ENCODE measurements around the gene GPX2.
"Not testable (repeated sequence)": the region's sequence is repeated elsewhere in the genome, so short reads cannot be mapped to it uniquely, and the experiment has no call there.

The GPX2 gene

DNA sequence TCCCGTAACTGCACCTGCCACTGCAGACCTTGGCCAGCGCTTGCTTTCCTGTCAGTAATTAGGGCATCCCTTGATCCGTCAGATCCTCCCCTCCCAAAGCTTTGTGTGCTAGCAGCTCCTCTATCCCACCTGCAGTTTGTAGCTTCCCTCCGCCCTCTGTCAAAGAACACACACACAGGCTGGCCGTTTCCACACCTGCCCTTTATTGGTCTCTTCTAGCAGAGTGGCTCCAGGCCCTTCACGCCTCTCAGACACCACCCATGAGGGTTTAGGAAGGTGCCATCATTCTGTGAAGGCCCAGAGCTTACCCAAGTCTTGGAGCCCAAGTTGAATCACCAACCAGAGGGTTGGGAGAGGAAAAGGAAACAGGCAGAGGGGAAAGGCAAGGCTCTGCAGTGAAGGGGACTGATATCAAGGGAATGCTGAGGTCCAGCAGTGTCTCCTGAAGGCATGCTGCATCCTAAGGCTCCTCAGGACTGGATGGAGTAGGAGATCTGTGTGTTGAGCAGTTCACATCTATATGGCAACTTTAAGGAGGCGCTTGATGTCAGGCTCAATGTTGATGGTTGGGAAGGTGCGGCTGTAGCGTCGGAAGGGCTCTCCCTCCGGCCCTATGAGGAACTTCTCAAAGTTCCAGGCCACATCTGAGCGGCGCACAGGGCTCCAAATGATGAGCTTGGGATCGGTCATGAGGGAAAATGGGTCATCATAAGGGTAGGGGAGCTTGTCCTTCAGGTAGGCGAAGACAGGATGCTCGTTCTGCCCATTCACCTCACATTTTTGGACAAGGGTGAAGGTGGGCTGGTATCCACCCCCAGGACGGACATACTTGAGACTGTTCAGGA, 3.4 kb downstream of the GPX2 start:
- DNase-seq, result no peak

DNA sequence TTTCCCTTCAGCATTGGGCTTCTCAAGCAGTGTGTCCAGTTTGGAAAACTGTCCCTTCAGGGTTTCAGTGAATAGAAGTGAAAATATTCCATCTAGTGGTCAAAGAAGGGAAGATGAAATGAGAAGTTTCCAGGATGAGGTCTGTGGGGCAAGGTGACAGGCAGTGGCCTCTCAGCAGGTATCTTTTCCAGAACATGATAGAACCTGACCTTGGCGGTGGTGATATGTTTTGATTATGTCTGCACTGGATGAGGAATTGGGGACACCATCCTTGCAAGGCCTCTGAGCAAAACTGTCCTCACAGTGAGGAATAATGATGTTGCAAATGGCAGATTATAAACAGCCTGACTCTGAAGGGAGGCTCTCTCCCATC, 4.7 kb downstream of the GPX2 start:
- DNase-seq, result no peak

DNA sequence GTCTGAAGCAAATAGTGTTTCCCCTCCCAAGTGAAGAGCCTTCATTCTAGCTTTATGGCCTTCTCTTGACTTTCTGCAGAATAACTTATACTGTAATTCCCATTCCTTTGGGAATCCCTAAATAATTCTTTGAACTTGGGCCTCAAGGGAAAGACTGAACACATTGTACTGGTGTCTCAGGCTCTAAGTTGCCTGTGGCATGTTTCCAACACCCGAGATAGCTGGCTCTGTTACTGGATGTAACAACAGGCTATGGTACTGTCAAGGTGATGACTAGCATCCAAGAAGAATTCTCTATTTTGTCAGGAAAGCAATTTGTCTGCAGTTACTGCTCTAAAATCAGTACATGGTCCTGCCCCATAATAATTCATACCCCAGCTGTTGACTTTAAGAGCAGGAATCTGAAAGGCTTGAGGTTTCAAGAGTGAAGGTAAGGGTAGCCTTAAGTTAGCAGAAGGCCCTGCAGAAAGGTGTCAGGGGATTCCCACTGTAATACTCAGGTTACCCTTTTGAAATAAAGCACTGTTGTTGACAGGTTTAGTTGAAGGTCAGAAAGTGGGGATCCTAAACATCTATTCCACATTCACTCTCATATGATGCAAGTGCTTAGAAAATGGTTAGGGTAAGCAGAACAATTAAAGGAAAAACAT, 5.2 kb downstream of the GPX2 start:
- no peak for DNase-seq

DNA sequence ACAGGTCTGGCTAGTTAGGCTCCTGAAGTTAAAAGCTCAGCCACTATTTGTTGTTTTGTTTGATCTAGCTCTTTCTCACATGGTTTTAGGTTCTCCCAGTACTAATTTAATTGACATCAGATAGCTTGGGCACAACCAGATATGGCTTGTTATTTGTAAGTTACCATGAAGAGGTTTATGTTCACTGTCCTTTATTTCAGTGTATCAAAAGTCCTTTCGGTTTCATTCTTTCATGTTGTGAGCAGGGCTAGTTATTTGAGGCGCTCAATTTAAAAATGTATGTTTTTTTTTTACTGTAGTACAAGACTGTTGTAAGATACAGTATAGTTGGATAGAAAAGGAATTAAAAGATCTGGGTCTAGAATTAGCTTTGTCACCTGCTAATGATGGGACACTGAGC, 7.0 kb downstream of the GPX2 start:
- no peak for DNase-seq

DNA sequence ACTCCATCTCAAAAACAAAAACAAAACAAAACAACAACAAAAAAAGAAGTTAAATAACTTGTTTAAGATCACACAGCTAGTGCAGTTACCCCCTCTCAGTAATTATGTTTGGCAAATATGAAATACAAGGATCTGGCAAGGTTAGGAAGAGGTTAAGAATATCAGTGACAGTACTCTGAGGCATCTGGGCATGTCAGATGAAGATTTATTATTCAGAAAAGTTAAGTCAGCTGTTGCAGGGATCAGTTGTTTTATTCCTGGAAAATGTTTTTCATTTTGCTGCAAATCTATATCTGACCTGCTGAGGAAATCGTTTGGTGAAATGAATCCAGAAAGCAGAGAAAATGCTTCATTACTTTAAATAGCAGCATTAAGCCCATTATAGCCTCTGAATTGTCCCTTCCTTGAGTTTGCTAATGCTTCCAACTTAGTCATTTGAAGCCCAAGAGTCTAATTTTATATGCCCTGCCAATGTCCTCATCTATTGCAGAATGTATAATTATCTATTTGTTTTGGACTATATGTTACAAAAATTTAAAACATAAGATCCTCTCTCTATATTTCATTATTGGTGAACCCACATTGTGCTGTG, 8.1 kb downstream of the GPX2 start:
- DNase-seq, result no peak

DNA sequence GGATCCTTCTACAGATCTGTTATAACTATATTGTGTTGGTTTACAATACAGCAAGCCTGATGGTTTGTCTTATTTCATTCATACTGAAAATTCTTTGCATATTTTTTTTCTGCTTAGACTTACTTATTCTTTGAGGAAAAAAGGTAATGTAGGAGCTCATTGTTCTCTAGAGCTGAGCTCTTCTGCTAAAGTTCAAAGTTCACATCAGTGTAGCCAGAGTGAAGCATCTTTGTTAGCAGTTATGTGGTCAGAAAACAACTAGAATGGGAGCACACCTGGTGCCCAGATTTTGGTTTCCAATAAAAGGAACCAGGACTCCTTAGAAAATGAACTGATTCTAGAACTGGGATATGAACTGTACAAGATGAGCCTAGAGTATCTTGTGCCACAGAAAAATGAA, 10.3 kb downstream of the GPX2 start:
- DNase-seq, result no peak

DNA sequence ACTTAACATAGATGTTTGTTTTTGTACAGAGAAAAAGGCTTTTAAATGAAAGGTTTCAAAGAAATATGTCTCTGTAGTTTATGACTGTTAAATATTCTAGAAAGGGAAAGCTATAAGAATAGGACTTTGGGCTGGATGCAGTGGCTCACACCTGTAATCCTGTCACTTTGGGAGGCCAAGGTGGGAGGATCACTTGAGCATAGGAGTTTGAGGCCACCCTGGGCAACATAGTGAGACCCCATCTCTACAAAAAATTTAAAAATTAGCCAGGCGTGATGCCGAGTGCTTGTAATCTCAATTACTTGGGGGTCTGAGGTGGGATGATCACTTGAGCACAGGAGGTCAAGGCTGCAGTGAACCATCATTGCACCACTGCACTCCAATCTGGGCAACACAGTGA, 11.4 kb downstream of the GPX2 start:
- no peak for DNase-seq

DNA sequence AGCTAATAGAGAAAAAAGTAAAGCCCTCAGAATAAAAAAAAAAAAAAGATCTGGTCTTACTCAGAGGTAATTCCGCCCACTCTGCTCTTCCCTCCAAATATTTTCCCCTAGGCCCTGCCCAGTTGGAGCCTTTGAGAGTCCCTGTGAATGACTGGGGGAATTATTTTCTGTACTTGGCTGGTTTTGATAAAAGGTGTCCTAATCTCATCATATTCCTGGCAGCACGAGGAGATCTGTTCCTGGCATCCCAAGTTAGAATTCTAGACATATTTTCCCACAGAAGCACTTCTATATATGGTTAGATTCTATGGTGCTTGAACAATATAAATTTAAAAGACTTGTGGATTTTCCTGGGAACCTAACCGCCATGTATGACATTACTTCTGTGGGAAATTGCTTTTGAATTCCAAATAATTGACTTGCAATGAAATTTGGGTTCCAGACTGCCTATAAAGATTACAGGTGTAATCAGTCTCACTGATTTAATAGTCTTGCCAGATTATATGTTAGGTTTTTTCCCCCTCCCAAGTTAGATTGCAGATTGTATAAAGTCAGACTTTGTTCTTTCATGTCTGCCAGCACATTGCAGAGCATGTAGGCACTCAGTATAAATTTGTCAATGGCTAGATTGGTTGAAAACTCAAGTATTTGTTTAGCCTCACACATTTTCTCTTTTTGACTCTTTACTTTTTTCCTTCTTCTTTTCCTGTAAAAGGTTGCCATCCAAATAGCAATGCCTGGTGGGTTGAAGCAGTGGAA, 12.3 kb downstream of the GPX2 start:
- DNase-seq, result no peak

DNA sequence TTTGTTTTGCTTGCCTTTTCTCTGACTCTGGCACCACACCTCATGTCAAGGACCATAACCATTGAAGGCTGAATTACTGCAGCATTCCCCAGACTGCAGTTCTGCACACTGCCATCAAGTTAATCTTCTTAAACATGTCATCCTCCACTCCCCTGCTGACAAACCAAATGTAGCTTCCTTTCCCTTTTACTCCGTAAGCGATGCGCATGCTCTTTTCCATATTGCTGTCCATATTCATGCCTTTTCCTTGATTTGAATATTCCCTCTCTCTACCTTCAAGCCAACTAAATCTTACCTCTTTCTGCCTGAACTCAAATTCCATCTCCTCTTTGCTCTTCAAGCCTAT, 13.6 kb downstream of the GPX2 start:
- no peak for DNase-seq

DNA sequence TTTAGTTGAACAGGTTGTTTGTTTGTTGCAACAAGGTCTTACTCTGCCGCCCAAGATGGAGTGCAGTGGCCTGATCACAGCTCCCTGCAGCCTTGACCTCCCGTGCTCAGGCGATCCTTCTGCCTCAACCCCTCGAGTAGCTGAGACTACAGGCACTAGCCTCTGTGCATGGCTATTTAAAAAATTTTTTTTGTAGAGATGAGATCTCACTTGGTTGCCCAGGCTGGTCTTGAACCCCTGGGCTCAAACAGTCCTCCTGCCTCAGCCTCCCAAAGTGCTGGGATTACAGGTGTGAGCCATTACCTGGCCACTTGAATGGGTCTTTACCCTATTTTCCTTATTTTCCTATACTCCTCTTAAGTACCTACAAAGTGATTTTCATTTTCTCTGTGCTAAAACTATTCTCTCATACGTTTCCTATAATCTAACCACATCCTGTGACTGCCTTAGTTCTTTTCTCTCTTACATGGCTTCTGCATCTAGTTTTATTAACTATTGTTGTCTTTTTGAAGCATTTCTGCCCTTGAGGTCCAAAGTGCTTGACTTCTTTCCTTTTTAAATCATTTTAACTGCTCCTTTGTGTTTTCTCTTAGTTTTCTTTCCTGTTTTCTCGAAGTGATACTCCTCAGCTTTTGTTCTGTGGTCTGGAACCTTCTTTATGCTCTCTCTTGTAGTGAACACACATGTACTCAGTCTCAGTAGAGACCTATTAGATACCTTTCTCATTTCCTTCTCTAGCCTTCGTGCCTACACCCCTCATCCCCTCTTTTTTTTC, 14.1 kb downstream of the GPX2 start:
- no peak for DNase-seq

DNA sequence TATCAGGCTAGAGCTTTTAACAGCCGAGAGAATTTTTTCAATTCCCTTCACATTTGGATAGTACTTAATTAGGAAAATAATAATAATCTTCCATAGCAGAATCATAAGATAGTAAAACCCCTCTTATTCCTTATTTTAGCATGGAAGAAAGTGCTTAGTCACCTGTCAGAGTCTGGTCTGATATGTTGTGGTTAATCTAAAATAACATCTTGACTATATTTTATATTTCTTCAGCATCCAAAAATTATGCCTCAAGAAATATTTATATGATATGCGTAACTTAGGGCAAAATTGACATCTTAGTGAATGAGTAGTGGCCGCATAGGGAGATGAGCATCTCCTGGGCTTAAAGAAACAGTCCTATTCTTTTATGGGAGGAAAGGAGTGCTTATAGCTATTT, 15.5 kb downstream of the GPX2 start:
- DNase-seq, result no peak

DNA sequence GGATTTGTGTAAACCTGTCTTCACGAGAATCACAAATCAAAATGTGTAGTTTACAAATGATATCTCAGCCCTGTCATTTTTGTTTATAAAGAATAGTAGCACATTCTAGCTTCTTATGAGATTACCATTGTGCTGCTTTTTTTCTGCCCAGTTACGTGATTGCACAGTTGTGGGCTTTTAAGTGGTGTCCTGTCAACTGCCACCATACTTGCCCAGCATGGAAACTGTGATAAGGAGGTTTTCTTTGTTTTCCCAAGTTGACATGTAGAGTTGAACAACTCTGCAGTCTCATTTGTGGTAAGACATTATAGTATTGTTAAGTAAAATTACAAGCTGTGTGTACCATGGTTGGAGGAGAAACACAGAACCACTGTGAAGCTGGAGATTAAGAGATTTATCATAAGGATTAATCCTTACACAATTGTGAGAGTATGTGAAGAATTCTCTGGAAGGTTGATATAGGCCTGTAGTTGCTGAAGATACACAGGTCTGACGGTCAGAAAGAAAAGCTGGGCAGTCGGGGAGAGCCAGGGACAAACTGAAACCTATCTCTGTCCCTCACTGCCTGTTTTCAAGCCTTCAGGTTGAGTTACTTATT, 16.0 kb downstream of the GPX2 start:
- DNase-seq, result no peak

DNA sequence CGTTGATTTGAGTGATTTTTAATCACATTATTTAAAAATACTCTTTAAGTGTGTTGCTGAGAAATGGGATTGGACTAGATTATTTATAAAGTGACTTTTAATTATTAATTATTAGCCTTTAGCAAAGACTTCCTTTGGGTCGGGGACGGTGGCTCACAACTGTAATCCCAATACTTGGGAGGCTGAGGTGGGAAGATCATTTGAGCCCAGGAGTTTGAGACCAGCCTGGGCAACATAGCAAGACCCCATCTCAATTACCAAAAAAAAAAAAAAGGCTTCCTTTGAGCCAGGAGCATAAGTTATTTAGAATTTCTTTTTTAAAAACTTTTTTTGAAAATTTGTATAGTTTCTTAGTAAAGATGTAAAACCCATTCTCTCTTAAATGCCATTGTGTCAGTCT, 19.5 kb downstream of the GPX2 start:
- no peak for DNase-seq

DNA sequence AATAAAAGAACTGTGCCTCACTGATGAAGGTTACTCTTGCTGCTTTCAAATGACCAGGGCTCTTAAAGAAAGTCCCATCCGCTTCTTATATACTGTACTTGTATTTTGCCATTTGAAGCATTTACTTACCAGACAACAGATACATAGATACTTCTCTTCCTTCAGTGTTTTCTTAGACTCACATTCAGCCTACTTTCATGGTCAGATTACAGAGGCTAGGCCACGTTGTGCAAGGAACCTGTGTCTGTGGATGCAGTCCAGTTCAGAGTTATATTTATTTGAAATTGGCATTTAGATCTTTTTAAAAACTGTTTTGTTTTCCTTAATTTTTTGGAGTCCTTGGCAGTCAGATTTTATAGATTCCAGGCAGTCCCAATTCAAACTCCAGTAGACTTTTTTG, 22.1 kb downstream of the GPX2 start:
- DNase-seq, result no peak

DNA sequence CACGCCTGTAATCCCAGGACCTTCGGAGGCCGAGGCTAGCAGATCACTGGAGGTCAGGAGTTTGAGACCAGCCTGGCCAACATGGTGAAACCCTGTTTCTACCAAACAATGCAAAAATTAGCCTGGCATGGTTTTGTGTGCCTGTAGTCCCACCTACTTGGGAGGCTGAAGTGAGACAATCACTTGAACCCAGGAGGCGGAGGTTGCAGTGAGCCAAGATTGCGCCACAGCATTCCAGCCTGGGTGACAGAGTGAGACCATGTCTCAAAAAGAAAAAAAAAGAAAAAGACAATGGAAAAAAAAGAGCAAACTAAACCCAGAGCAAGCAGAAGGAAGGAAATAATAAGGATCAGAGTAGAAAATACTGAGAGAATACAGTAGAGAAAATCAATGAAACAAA, 22.9 kb downstream of the GPX2 start:
- no peak for DNase-seq

DNA sequence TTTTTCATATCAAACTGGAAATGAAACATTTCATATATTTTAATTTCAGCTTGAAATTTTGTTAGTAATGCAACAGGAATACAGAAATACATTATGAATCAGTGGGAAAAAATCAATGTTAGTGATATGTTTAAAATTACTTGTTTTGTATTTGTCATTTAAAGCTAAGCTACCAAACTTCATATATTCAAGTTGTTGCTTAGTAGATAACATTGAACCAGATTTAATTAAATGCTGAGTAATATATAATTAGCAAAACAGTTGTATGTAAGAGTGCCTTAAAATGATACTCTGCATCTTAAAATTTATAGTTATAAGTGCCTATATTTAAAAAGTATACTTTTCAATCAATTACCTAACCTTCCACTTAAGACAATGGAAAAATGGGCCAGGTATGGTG, 23.3 kb downstream of the GPX2 start:
- no peak for DNase-seq

DNA sequence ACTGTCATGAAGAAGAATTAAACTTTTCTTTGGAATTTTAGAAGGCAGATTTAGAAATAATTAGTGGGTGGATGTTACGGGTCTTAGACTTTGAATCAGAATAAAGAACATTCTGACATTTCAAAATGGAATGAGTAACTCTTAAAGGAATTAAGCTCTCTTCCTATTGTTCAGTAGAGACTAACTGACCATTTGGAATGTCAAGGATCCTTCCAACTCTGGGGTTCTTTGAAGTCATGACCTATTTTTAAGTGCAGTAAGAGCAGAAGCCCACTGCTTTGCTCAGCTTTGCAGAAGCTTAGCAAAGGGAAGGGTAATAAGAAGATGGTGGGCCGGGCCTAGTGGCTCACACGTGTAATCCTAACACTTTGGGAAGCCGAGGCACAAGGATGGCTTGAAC, 24.3 kb downstream of the GPX2 start:
- DNase-seq, result no peak

DNA sequence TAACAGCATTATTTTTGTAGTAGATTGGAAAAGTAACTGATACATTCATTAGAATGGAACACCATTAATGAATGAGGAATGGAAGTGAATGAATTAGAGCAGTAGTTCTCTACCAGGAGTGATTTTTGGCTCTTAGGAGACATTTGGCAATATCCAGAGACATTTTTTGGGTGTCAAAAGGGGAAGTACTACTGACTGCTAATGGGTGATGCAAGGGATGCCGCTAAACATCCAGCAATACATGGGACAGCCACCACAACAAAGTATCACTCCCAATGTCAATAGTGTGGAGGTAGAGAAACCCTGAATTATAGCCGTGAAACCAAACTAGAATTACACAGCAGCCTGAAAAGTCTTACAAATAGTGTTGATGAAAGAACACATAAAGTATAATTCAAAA, 26.7 kb downstream of the GPX2 start:
- DNase-seq, result peak; percentile 92

DNA sequence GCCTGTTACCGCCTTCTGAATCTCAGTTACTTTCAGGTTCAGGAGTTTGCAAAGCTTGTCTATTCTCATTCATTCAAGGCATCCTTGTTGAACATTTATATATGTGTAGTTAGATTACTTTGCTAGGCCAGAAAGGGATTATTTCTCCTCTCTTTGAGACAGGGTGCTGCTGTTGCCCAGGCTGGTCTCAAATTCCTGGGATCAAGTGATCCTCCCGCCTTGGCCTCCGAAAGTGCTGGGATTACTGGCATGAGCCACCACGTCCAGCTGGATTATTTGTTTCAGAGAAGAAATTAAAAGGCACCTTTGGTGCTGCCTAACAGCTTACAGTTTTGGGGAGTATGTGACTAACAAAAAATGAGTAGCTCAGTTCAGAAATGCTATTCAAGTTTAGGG, 27.5 kb downstream of the GPX2 start:
- DNase-seq, result no peak

DNA sequence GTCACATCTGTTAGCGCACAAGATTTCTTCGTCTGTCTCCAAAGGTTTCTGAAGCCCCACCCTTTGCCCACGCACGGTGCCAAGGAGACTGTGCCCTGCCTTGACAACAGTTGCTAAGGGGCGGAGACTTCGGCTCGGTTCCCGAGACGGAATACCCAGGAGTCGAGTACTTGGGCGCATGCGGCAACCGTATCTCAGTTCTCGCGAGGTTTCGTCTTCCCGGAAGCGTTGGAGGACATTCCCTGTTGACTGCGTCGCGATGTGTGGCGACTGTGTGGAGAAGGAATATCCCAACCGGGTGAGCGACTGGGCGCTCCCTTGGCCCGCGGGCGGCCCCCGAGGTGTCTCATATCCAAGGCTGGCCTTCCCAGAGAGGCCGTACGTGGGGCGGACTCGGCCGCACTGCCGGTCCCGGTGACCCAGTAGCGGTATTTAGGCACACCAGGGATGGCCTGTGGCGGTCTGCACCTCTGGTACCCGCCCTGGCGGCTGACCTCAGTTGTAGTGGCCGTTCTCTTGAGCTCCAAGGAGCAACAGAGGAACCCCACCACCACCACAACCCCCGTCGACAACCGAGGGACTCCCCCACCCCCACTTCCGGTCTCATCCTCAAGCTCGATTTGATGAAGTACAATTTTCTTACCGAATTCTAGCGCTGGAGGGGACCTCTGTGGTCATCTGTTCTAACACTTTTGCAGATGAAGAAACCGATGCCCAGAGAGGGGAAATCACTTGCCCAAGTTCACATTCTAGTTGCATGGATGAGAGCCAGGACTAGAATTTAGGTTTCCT, 28.1 kb downstream of the GPX2 start, which contains the start of gene CHURC1:
CHURC1 (plus strand) TSS at position 219 of the 792 bp plus-strand sequence; CDS start at position 260, 41 bp downstream.
- DNase-seq, result peak; percentile 97

DNA sequence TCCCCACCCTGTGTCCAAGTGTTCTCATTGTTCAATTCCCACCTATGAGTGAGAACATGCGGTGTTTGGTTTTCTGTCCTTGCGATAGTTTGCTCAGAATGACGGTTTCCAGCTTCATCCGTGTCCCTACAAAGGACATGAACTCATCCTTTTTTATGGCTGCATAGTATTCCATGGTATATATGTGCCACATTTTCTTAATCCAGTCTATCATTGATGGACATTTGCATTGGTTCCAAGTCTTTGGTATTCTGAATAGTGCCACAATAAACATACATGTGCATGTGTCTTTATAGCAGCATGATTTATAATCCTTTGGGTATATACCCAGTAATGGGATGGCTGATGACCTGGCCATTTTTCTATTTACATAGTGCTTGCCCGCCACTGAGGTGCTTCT, 29.1 kb downstream of the GPX2 start:
- DNase-seq, result not testable (repeated sequence)

DNA sequence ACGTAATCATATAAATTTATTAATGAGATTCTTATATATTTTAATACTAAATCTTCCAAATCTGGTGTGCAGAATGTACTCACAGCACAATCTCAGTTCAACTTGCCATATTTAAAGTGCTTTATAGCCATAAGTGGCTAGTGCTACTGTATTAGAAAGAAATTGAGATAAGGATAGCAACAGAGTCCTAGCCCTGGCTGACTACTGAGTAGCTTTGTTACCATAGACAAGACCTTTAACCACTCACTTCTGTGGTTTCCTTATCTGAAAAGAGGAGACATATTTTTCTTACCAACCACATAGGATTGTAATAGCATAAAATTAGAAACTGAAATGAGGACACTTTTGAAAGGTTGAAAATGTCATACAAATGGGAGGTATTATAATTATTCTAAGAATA, 30.3 kb downstream of the GPX2 start:
- DNase-seq, result no peak

All from MV-4-11 (cell line).